ENCODE measurements around the gene DPF1.

- no peak for TF ChIP-seq CTCF (IDR thresholded peaks at IDR 0.05)
- no peak for TF ChIP-seq POLR2A (IDR thresholded peaks at IDR 0.05)
Measured at GRCh38 chr19:38253788-38254187, 29.8 kb upstream of the DPF1 start.

Measured in adrenal gland (tissue), 5 donors.